Measurements from ENCODE around the gene RAPSN.

- TF ChIP-seq CTCF (conservative IDR thresholded peaks at IDR 0.05 in 1 of 2, IDR thresholded peaks at IDR 0.05 in 1 of 2; ENCODE audit: low read depth in 1 of 2, low read length in 2 of 2) (no peak), EZH2 (IDR thresholded peaks at IDR 0.05; ENCODE audit: low read length, missing control alignments) (no peak)
Measured at GRCh38 chr11:47437218-47437745, 11.7 kb downstream of the RAPSN start.

All from fibroblast of lung (primary cell).